Fibroblast of villous mesenchyme (primary cell): ENCODE measurements around the gene LTBP4. TPM values are rescaled to one million over a fixed set of nuclear protein-coding genes. Genes with fewer than 3 reads are reported as not detected.
A peak's percentile ranks its signal among the peaks of the same experiment; 100 is the strongest.

Source experiments
- DNase-seq: peaks from one replicate; pipeline ENCODE4 v3.0.0-alpha.2; 2010; ENCODE audit warnings: low read depth
- H3K4me3 ChIP-seq: 2 replicates; pipeline ENCODE4 v1.5.1; 2011; ENCODE audit warnings: low read depth, mild to moderate bottlenecking, low read length
- total RNA-seq: library from RNA; depleted of rRNA; stranded (reverse); fragments of >200 nt; gene quantifications from 2 replicates; pipeline ENCODE4 v1.2.3, GENCODE V29; 2012
- TF ChIP-seq, protein P1 (sequence below): IDR thresholded peaks from 2 replicates; pipeline ENCODE4 v1.5.1; 2012; ENCODE audit warnings: low read depth, mild to moderate bottlenecking, low read length; ENCODE audit not compliant: insufficient read depth

The LTBP4 gene
- total RNA-seq, 1 donor, result 21.2 TPM

DNA sequence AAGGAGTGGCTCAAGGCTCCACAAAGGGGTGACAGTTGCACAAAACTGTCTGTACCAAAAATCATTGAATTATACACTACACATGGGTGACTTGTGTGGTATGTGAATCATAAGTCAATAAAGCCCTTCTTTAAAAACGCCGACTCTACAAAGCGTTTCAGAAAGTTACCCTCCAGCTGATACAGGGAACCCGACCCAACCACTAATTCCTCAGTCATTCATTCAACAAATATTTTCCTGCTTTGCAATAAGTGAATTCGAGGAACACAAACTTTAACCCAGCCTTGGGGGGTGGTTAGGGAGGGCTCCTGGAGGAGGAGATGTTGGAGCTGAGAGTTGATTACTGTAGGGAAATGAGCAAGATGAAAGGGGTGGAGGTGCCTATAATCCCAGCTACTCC lies 32.0 kb downstream of the LTBP4 start:
- no peak overlapping the region for H3K4me3 ChIP-seq
- DNase-seq, result no peak
- TF ChIP-seq, protein P1, sequence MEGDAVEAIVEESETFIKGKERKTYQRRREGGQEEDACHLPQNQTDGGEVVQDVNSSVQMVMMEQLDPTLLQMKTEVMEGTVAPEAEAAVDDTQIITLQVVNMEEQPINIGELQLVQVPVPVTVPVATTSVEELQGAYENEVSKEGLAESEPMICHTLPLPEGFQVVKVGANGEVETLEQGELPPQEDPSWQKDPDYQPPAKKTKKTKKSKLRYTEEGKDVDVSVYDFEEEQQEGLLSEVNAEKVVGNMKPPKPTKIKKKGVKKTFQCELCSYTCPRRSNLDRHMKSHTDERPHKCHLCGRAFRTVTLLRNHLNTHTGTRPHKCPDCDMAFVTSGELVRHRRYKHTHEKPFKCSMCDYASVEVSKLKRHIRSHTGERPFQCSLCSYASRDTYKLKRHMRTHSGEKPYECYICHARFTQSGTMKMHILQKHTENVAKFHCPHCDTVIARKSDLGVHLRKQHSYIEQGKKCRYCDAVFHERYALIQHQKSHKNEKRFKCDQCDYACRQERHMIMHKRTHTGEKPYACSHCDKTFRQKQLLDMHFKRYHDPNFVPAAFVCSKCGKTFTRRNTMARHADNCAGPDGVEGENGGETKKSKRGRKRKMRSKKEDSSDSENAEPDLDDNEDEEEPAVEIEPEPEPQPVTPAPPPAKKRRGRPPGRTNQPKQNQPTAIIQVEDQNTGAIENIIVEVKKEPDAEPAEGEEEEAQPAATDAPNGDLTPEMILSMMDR, result no peak

DNA sequence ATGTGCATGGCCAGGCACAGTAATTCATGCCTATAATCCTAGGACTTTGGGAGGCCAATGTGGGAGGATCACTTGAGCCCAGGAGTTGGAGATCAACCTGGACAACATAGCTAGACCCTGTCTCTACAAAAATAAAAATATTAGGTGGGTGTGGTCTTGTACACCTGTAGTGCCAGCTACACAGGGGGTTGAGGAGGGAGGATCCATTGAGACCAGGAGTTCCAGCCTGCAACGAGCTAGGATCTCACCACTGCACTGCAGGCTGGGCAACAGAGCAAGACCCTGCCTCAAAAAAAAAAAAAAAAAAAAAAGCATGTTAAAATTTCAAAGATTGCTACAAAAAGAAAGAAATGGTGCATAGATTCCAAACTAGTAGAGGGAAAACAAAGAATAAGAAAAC lies 37.2 kb downstream of the LTBP4 start:
- TF ChIP-seq, protein P1, result no peak
- DNase-seq, result no peak
- H3K4me3 ChIP-seq, result no peak overlapping the region

DNA sequence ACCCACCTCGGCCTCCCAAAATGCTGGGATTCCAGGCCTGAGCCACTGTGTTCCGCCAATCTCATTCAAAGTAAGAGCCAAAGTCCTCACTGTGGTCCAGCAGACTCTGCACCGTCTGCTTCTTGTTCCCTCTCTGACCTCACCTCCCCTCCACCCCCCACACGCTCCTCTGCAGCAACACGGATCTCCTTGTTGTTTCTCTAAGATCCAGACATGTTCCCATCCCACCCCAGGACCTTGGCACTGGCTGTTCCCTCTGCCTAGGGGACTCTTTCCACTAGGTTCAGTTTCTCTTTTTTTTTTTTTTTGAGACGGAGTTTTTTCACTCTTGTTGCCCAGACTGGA lies 38.4 kb downstream of the LTBP4 start:
- DNase-seq, result no peak
- TF ChIP-seq, protein P1, result no peak
- no peak overlapping the region for H3K4me3 ChIP-seq

DNA sequence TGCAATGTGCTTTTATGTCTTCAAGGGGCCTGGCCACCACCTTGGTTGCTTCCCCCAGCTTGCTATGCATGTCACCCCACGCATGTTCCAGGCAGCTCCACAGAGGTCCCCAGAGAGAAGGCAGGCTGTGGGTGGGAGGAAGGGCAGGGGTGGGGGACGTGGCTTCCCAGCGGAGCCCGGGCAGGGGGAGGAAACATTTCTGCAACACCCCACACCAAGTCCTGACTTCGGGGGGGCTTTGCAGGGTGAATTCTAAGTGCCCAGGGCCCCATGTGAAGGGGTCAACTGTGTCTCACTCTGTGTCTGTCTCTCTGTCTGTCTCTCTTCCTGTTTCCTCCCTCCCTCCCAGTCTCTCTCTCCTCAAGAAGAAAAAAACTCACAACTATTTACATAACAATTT lies 39.6 kb downstream of the LTBP4 start:
- TF ChIP-seq, protein P1, result no peak
- peak; percentile 62 for DNase-seq
- no peak overlapping the region for H3K4me3 ChIP-seq

DNA sequence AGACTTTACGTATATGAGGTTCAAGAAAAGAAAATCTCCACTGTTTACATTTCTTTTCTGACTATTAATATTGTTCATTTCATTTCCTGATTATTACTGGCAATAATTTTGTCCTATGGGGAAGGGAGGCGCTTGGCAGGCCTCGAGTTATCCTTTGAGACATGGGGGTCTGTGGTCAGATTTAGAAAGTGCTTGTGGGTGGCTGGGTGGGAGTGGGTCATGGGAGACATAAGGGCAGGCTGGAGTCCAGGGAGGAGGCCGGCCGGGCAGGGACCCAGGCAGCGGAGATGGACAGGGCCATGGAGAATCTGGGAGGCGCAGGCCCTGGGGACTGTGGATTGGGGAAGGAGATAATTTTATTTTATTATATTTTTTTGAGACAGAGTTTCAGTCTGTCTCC lies 40.1 kb downstream of the LTBP4 start:
- no peak for DNase-seq
- H3K4me3 ChIP-seq, result no peak overlapping the region
- TF ChIP-seq, protein P1, result no peak

DNA sequence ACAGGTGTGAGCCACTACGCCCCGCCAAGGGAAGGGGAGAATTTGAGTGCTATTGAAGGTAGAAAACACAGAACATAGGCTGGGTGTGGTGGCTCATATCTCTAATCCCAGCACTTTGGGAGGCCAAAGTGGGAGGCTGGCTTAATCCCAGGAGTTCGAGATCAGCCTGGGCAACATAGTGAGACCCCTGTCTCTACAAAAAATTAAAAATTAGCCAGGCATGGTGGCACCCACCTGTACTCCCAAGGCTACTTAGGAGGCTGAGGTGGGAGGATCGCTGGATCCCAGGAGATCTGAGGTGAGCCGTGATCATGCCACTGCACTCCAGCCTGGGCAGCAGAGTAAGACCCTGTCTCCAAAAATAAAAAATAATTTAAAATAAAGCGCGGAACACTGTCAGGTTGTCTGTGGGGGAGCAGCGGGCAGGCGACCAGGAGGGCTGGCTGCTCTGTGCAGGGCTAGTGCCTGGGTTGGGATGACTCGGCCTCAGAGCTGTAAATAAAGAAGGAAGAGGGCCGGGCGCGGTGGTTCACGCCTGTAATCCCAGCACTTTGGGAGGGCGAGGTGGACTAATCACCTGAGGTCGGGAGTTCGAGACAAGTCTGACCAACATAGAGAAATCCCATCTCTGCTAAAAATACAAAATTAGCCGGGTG lies 41.0 kb downstream of the LTBP4 start:
- no peak for DNase-seq
- TF ChIP-seq, protein P1, result no peak
- H3K4me3 ChIP-seq, result no peak overlapping the region

DNA sequence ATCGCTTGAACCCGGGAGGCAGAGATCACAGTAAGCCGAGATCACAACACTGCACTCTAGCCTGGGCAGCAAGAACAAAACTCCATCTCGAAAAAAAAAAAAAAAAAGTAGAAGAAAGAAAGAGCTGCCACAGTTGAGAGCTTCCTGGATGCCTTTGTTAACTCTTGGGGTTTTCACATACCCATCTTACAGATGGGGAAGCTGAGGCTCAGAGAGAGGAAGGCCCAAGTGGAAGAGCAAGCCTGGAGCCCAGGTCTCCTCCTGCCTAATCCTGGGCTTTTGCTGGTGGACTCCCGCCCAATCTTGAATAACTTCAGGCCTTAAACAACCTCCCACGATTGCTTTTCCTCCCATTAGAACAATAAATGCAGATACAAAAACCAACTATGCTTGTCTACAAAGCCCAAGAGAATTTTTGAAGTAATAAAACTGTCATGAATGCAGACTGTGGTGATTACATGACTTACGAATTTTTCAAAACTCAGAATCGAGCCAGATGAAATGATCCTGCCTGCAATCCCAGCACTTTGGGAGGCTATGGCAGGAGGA lies 41.7 kb downstream of the LTBP4 start:
- TF ChIP-seq, protein P1, result no peak
- no peak overlapping the region for H3K4me3 ChIP-seq
- DNase-seq, result peak; percentile 62
